HEK293 (cell line): Measurements from ENCODE around the gene PSAP.

Experiments used
- CTCF ChIA-PET: fragments of 350-600 bp; formaldehyde crosslinking; extraction: SDS; loops from one replicate; lab custom pipeline; 2021; ENCODE audit warnings: antibody characterized with exemption; lab: Yijun Ruan, JAX
- POLR2A ChIA-PET: fragments of 300-600 bp; formaldehyde crosslinking; extraction: SDS; loops from one replicate; lab custom pipeline; 2020; ENCODE audit warnings: antibody characterized with exemption, inconsistent platforms; lab: Yijun Ruan, JAX
- H3K27ac ChIP-seq: fragments of 200-500 bp; sonication (Bioruptor generic); 2 replicates; pipeline ENCODE4 v1.5.1; 2014; ENCODE audit warnings: low read depth, low read length, control low read depth, inconsistent platforms; ENCODE audit errors: extremely low read depth
- H3K36me3 ChIP-seq, 2 experiments: fragments of 200-500 bp in 1 of 2; sonication (Bioruptor generic) in 1 of 2; 1 replicate in 1 of 2; 2 replicates in 1 of 2; pipeline ENCODE4 v1.5.1; 2014 to 2017; ENCODE audit warnings: inconsistent platforms in 2 of 2, low read length in 2 of 2; ENCODE audit not compliant: control insufficient read depth in 2 of 2, insufficient read depth in 1 of 2
- H3K4me1 ChIP-seq: fragments of 200-500 bp; sonication (Bioruptor generic); 2 replicates; pipeline ENCODE4 v1.5.1; 2014; ENCODE audit warnings: mild to moderate bottlenecking, low read length, inconsistent platforms; ENCODE audit not compliant: control insufficient read depth, insufficient read depth
- H3K4me3 ChIP-seq: 2 replicates; pipeline ENCODE4 v1.5.1; 2011; ENCODE audit warnings: low read depth, mild to moderate bottlenecking, control low read depth, low read length, moderate library complexity
- H3K9me3 ChIP-seq: fragments of 200-500 bp; sonication (Bioruptor generic); 2 replicates; pipeline ENCODE4 v1.5.1; 2014; ENCODE audit warnings: low read depth, low read length, inconsistent platforms; ENCODE audit not compliant: control insufficient read depth, insufficient read depth
- PRDM1 ChIP-seq: fragments of 450-650 bp; formaldehyde crosslinking; IDR thresholded peaks from 2 replicates; pipeline ENCODE4; 2016; ENCODE audit warnings: missing biosample characterization, missing genetic modification characterization
- ZNF10 ChIP-seq: fragments of 450-650 bp; formaldehyde crosslinking; IDR thresholded peaks from 2 replicates; pipeline ENCODE4 v1.5.1; 2017; ENCODE audit warnings: missing biosample characterization, missing genetic modification characterization
- ZNF132 ChIP-seq: fragments of 450-650 bp; formaldehyde crosslinking; IDR thresholded peaks from 2 replicates; pipeline ENCODE4 v1.5.1; 2017; ENCODE audit warnings: missing biosample characterization, missing genetic modification characterization, borderline replicate concordance
- ZNF133 ChIP-seq: fragments of 450-650 bp; formaldehyde crosslinking; IDR thresholded peaks from 2 replicates; pipeline ENCODE4 v1.5.1; 2016; ENCODE audit warnings: missing biosample characterization, missing genetic modification characterization
- ZNF175 ChIP-seq: fragments of 450-650 bp; formaldehyde crosslinking; IDR thresholded peaks from 2 replicates; pipeline ENCODE4 v1.5.1; 2016; ENCODE audit warnings: missing biosample characterization, missing genetic modification characterization
- ZNF221 ChIP-seq: fragments of 450-650 bp; formaldehyde crosslinking; IDR thresholded peaks from 2 replicates; pipeline ENCODE4 v1.5.1; 2017; ENCODE audit warnings: missing biosample characterization, missing genetic modification characterization, borderline replicate concordance
- ZNF239 ChIP-seq: fragments of 450-650 bp; formaldehyde crosslinking; IDR thresholded peaks from 2 replicates; pipeline ENCODE4 v1.5.1; 2016; ENCODE audit warnings: missing biosample characterization, missing genetic modification characterization
- ZNF24 ChIP-seq: fragments of 450-650 bp; formaldehyde crosslinking; IDR thresholded peaks from 2 replicates; pipeline ENCODE4 v1.5.1; 2016; ENCODE audit warnings: missing biosample characterization, missing genetic modification characterization
- ZNF560 ChIP-seq: fragments of 450-650 bp; formaldehyde crosslinking; IDR thresholded peaks from 2 replicates; pipeline ENCODE4 v1.5.1; 2017; ENCODE audit warnings: missing biosample characterization, missing genetic modification characterization, borderline replicate concordance
- ZNF600 ChIP-seq: fragments of 450-650 bp; formaldehyde crosslinking; IDR thresholded peaks from 2 replicates; pipeline ENCODE4 v1.5.1; 2016; ENCODE audit warnings: missing biosample characterization, missing genetic modification characterization
- ZNF621 ChIP-seq: fragments of 450-650 bp; formaldehyde crosslinking; IDR thresholded peaks from 2 replicates; pipeline ENCODE4 v1.5.1; 2017; ENCODE audit warnings: missing biosample characterization, missing genetic modification characterization
- ZNF660 ChIP-seq: fragments of 450-650 bp; IDR thresholded peaks from 2 replicates; pipeline ENCODE4 v1.5.1; 2018; ENCODE audit warnings: missing biosample characterization, mild to moderate bottlenecking, missing genetic modification characterization
- TF ChIP-seq, protein P1 (sequence below): fragments of 450-650 bp; formaldehyde crosslinking; IDR thresholded peaks from 2 replicates; pipeline ENCODE4 v1.5.1; 2016; ENCODE audit warnings: missing biosample characterization, missing genetic modification characterization
- TF ChIP-seq, protein P2 (sequence below): fragments of 450-650 bp; formaldehyde crosslinking; IDR thresholded peaks from 2 replicates; pipeline ENCODE4 v1.5.1; 2017; ENCODE audit warnings: missing biosample characterization, missing genetic modification characterization
- TF ChIP-seq, protein P3 (sequence below): fragments of 450-650 bp; formaldehyde crosslinking; IDR thresholded peaks from 2 replicates; pipeline ENCODE4 v1.5.1; 2016; ENCODE audit warnings: missing biosample characterization, missing genetic modification characterization
- TF ChIP-seq, protein P4 (sequence below): fragments of 450-650 bp; formaldehyde crosslinking; IDR thresholded peaks from 2 replicates; pipeline ENCODE4 v1.5.1; 2016; ENCODE audit warnings: missing biosample characterization, missing genetic modification characterization
- TF ChIP-seq, protein P5 (sequence below): fragments of 450-650 bp; formaldehyde crosslinking; IDR thresholded peaks from 2 replicates; pipeline ENCODE4 v1.5.1; 2016; ENCODE audit warnings: missing biosample characterization, missing genetic modification characterization

The PSAP gene

DNA sequence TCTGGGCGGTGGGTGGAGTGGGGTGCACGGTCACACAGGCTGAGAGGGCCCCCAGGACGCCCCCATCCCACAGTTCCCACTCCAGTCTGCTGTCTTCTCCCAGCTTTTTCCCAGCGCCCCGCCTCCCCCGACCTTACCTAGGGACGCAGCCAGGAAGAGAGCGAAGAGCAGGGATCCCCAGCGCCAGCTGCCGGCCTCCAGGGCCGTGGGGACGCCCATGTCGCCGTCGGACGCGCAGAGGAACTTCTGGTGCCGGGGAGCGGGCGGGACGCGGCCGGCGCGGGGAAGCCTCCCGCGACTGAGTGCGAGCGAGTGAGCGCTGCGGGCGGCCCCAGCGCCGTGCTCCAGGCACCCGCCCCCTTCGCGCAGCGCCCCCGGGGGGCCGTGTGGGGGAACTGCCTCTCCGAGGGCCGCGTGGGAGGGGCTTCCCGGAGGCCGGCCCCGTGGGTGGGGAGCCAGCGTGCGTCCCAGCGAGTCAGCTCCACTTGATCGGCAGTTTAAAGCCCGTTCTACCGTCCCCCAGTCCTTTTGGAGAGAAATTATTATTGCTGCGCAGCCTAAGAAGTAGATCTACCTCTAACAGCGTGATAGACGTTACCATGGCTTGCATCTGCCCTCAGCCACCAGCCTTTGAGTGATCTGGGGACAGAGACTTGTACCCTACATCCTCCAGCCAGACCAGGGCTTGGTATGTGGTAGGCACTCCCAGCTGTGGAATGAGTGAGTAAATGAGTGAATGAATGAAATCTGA is 77.7 kb downstream of the PSAP start, which contains the start of gene VSIR (continued):
- TF ChIP-seq, protein P1, sequence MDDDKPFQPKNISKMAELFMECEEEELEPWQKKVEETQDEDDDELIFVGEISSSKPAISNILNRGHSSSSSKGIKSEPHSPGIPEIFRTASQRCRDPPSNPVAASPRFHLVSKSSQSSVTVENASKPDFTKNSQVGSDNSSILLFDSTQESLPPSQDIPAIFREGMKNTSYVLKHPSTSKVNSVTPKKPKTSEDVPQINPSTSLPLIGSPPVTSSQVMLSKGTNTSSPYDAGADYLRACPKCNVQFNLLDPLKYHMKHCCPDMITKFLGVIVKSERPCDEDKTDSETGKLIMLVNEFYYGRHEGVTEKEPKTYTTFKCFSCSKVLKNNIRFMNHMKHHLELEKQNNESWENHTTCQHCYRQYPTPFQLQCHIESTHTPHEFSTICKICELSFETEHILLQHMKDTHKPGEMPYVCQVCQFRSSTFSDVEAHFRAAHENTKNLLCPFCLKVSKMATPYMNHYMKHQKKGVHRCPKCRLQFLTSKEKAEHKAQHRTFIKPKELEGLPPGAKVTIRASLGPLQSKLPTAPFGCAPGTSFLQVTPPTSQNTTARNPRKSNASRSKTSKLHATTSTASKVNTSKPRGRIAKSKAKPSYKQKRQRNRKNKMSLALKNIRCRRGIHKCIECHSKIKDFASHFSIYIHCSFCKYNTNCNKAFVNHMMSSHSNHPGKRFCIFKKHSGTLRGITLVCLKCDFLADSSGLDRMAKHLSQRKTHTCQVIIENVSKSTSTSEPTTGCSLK (tag by site-specific recombination), result no peak
- TF ChIP-seq ZNF133 (tag by site-specific recombination) (no peak), ZNF132 (tag by site-specific recombination) (no peak), ZNF10 (peak; percentile 35; the same call in 1 of the 2 replicates), ZNF175 (tag by site-specific recombination) (no peak), ZNF621 (tag by site-specific recombination) (no peak), ZNF24 (tag by site-specific recombination) (peak; percentile 71; the same call in 1 of the 2 replicates), ZNF660 (tag by site-specific recombination) (peak; percentile 92), ZNF600 (peak; percentile 45; the same call in 1 of the 2 replicates), ZNF239 (no peak), ZNF221 (tag by site-specific recombination) (no peak), ZNF560 (tag by site-specific recombination) (no peak)
- TF ChIP-seq, protein P2, sequence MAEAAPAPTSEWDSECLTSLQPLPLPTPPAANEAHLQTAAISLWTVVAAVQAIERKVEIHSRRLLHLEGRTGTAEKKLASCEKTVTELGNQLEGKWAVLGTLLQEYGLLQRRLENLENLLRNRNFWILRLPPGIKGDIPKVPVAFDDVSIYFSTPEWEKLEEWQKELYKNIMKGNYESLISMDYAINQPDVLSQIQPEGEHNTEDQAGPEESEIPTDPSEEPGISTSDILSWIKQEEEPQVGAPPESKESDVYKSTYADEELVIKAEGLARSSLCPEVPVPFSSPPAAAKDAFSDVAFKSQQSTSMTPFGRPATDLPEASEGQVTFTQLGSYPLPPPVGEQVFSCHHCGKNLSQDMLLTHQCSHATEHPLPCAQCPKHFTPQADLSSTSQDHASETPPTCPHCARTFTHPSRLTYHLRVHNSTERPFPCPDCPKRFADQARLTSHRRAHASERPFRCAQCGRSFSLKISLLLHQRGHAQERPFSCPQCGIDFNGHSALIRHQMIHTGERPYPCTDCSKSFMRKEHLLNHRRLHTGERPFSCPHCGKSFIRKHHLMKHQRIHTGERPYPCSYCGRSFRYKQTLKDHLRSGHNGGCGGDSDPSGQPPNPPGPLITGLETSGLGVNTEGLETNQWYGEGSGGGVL, result no peak
- TF ChIP-seq, protein P3, sequence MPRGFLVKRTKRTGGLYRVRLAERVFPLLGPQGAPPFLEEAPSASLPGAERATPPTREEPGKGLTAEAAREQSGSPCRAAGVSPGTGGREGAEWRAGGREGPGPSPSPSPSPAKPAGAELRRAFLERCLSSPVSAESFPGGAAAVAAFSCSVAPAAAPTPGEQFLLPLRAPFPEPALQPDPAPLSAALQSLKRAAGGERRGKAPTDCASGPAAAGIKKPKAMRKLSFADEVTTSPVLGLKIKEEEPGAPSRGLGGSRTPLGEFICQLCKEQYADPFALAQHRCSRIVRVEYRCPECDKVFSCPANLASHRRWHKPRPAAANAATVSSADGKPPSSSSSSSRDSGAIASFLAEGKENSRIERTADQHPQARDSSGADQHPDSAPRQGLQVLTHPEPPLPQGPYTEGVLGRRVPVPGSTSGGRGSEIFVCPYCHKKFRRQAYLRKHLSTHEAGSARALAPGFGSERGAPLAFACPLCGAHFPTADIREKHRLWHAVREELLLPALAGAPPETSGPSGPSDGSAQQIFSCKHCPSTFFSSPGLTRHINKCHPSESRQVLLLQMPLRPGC, result no peak
- TF ChIP-seq, protein P4, sequence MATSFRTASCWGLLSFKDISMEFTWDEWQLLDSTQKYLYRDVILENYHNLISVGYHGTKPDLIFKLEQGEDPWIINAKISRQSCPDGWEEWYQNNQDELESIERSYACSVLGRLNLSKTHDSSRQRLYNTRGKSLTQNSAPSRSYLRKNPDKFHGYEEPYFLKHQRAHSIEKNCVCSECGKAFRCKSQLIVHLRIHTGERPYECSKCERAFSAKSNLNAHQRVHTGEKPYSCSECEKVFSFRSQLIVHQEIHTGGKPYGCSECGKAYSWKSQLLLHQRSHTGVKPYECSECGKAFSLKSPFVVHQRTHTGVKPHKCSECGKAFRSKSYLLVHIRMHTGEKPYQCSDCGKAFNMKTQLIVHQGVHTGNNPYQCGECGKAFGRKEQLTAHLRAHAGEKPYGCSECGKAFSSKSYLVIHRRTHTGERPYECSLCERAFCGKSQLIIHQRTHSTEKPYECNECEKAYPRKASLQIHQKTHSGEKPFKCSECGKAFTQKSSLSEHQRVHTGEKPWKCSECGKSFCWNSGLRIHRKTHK (tag by site-specific recombination), result no peak
- TF ChIP-seq, protein P5, sequence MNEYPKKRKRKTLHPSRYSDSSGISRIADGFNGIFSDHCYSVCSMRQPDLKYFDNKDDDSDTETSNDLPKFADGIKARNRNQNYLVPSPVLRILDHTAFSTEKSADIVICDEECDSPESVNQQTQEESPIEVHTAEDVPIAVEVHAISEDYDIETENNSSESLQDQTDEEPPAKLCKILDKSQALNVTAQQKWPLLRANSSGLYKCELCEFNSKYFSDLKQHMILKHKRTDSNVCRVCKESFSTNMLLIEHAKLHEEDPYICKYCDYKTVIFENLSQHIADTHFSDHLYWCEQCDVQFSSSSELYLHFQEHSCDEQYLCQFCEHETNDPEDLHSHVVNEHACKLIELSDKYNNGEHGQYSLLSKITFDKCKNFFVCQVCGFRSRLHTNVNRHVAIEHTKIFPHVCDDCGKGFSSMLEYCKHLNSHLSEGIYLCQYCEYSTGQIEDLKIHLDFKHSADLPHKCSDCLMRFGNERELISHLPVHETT, result no peak

DNA sequence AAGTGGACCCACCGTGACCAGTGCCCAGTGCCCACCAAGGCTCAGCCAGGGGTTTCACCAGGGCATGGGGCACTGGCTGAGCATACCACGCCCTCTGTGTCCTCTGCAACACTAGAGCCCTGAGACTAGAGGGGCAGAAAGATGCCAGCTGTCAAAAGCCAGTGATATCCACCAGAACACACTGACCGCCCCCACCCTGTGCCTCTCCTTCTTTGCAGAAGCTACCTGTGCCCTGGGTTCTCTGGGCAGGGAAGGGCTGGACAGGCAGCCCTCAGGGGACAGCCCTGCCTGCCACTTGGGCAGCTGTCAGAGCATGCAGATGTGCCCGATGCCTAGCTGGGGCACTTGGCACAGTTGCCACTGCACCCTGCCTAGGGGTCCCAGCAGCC is 78.2 kb downstream of the PSAP start:
- POLR2A ChIA-PET, result interaction anchor here (1.2 to 1.3 kb wide), 2 partner anchors 10 to 33 kb away, joined by 3 to 4 read pairs; no protein-coding TSS in a partner anchor
- H3K4me1 ChIP-seq, result no peaks in the 10 kb centered on the region; the same call in 1 of the 2 replicates
- TF ChIP-seq PRDM1 (tag by site-specific recombination), result no peak
- H3K36me3 ChIP-seq, result no peaks in the 10 kb centered on the region
- no peak overlapping the region for H3K27ac ChIP-seq
- no peaks in the 10 kb centered on the region for H3K9me3 ChIP-seq
- peak overlapping the region; percentile 39 for H3K4me3 ChIP-seq
- CTCF ChIA-PET, result interaction anchor here (0.5 to 2.7 kb wide), 22 partner anchors 9 to 1197 kb away, joined by 3 to 17 read pairs (median 5); partner anchors contain the start of gene ASCC1
